SK-N-MC (cell line): ENCODE data around the gene LCN15.
"Not testable (repeated sequence)": the region's sequence is repeated elsewhere in the genome, so short reads cannot be mapped to it uniquely, and the experiment has no call there.

Source experiments
- DNase-seq: peaks from one replicate; pipeline ENCODE4 v3.0.0-alpha.2; 2011; ENCODE audit warnings: low read depth, low spot score
- H3K27ac ChIP-seq: fragments of 200-600 bp; sonication (generic); 2 replicates; pipeline ENCODE4 v1.5.1; 2016; ENCODE audit warnings: mixed run types
- H3K36me3 ChIP-seq: fragments of 200-600 bp; sonication (generic); 2 replicates; pipeline ENCODE4 v1.6.1; 2017; ENCODE audit warnings: antibody characterized with exemption, low read length, mixed read lengths; ENCODE audit not compliant: insufficient read depth
- H3K4me3 ChIP-seq: fragments of 200-600 bp; sonication (generic); 2 replicates; pipeline ENCODE4 v1.5.1; 2016
- H3K9ac ChIP-seq: fragments of 200-600 bp; sonication (generic); 2 replicates; pipeline ENCODE4 v1.8.0; 2017; ENCODE audit warnings: mixed run types, mixed read lengths; ENCODE audit not compliant: insufficient read length
- H3K9me3 ChIP-seq: fragments of 200-600 bp; sonication (generic); 2 replicates; pipeline ENCODE4 v1.6.1; 2017; ENCODE audit warnings: low read depth, mild to moderate bottlenecking, antibody characterized with exemption, low read length, moderate library complexity, mixed read lengths
- EZH2 ChIP-seq: fragments of 200-600 bp; sonication (generic); IDR thresholded peaks from one replicate; pipeline ENCODE4 v1.6.1; 2017; ENCODE audit warnings: antibody characterized with exemption
- FOXP2 ChIP-seq: optimal IDR thresholded peaks from 2 replicates; pipeline ENCODE3; 2011; ENCODE audit warnings: mild to moderate bottlenecking, moderate library complexity; ENCODE audit not compliant: insufficient read depth; ENCODE audit errors: extremely low read length, control extremely low read depth
- POLR2AphosphoS5 ChIP-seq: IDR thresholded peaks from 2 replicates; pipeline ENCODE4 v1.6.1; 2012; ENCODE audit warnings: mild to moderate bottlenecking, low read depth, low read length, borderline replicate concordance

Gene LCN15

DNA sequence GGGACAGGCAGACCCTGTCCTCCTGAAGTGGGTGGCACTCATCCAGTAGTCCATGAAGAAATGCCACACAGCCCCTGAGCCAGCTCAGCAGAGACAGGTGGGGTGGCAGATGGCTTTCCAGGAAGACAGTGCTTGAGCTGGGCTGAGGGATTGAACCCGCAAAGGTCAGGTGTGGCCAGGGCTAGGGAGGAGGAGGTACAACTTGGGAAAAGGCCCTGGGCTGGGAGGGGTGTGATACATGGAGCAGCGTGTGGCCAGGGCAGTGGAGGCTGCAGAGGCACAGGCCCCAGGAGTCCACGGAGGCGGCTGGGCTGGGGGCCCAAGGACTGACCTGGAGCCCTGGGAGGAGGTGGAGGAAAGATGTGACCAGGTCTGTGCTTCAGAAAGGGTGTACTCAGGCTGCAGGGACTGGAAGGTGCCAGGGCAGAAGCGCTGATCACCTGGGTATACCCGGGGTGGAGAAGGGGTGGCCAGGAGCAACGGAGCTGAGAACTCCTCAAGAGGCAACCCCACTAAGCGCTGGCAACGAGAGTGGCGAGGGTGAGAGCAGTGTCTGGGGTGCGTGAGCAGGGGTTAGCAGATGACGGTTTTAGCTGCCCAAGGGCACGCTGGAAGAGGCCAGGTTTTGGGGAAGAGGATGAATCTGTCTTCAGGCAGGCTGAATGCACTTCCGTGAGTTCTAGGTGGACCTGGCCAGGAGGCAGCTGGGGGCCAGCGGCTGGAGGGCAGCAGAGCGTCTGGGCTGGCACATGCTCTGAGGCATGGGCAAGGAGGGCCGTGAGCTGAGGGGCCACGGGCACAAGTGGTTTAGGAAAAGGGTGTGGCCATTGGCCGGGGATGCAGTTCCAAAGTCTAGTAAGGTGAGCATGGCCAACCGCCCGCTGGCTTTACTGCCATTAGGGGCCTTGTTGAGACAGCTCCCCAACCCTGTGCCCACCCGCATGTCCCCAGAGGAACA, 39.5 kb upstream of the LCN15 start:
- H3K9me3 ChIP-seq = no peaks in the 10 kb centered on the region
- no peaks in the 10 kb centered on the region for H3K36me3 ChIP-seq
- no peak overlapping the region for H3K4me3 ChIP-seq
- no peak for DNase-seq
- no peak overlapping the region for H3K27ac ChIP-seq
- H3K9ac ChIP-seq = no peak overlapping the region
- no peak for TF ChIP-seq EZH2
- TF ChIP-seq POLR2AphosphoS5 = no peak
- no peak for TF ChIP-seq FOXP2

DNA sequence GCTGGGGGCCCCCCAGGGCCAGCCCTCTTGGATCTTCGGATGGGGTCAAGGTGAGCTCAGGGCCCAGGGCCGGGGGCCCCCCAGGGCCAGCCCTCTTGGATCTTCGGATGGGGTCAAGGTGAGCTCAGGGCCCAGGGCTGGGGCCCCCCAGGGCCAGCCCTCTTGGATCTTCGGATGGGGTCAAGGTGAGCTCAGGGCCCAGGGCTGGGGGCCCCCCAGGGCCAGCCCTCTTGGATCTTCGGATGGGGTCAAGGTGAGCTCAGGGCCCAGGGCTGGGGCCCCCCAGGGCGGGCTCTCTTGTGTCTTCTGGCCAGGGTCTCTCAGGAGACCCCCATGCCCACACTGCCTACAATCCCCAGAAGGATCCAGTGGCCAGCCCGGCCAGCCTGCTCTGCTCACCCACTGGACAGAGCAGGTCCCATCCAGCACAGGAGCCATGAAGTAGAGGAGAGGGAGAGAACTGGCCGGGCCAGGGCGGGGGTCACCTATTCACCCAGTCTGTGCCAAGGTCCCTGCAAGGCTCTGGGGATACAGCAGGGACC, 38.8 kb upstream of the LCN15 start:
- H3K9ac ChIP-seq, H3K4me3 ChIP-seq, DNase-seq, H3K27ac ChIP-seq, H3K36me3 ChIP-seq, H3K9me3 ChIP-seq: not testable (repeated sequence)

DNA sequence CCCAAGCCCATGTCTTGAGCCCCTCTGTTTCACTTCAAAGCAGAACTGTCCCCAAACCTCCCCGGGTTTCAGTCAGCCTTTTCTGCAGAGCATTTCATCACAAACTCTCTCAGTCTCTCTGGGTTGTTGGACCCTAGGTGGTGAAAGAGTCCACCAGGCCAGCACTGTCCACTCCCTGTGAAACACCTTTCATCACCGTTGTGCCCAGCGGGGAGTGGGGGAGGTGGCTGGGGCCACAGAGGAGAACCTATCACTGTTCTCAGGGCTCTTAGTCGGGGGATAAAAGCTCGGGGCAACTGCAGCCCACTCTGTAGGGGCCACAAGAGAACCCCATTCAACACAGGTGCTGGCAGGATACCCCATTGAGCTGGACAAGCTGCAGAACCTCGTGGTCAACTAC, 38.0 kb upstream of the LCN15 start:
- H3K36me3 ChIP-seq = no peaks in the 10 kb centered on the region
- H3K9ac ChIP-seq = no peak overlapping the region
- DNase-seq = no peak
- H3K27ac ChIP-seq = no peak overlapping the region
- no peak overlapping the region for H3K4me3 ChIP-seq
- no peak for TF ChIP-seq FOXP2
- no peaks in the 10 kb centered on the region for H3K9me3 ChIP-seq

DNA sequence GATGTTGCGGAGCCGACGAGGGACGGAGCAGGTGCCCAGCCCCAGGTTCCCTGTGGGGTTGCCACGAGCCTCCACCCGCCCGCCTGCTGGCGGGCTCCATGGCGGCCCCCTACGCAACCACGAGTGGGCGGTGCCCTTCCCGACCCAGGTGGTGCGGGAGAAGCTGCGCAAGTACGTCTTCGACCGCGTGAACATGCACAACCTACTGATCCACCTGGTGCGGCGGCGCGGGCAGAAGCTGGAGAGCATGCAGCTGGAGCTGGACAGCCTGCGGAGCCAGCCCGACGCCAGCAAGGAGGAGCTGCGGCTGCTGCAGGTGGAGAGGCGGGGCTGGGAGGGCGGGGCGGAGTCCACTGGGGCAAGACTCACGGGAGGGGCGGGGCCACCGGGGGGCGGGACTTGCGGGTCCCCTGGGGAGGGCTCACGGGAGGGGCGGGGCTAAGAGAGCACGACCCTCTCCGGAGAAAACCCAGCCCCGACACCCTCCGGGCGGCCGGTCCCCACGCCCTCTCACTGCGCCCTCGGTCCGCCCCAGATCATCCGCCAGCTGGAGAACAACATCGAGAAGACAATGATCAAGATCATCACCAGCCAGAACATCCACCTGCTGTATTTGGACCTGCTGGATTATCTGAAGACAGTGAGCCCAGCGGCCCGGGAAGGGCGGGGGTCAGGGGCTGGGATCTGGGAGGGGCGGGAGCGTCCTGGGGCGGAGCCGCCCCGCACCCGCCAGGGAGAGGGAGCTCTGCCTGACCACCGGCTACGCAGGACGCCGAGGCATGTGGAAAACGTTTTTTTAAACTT, 35.7 kb upstream of the LCN15 start:
- Histone ChIP-seq H3K9me3 (no peaks in the 10 kb centered on the region), H3K4me3 (peak overlapping the region; percentile 79), H3K36me3 (no peaks in the 10 kb centered on the region), H3K9ac (no peak overlapping the region), H3K27ac (no peak overlapping the region)
- no peak for DNase-seq
- TF ChIP-seq EZH2 (no peak), POLR2AphosphoS5 (peak; percentile 59; the same call in 1 of the 2 replicates)

DNA sequence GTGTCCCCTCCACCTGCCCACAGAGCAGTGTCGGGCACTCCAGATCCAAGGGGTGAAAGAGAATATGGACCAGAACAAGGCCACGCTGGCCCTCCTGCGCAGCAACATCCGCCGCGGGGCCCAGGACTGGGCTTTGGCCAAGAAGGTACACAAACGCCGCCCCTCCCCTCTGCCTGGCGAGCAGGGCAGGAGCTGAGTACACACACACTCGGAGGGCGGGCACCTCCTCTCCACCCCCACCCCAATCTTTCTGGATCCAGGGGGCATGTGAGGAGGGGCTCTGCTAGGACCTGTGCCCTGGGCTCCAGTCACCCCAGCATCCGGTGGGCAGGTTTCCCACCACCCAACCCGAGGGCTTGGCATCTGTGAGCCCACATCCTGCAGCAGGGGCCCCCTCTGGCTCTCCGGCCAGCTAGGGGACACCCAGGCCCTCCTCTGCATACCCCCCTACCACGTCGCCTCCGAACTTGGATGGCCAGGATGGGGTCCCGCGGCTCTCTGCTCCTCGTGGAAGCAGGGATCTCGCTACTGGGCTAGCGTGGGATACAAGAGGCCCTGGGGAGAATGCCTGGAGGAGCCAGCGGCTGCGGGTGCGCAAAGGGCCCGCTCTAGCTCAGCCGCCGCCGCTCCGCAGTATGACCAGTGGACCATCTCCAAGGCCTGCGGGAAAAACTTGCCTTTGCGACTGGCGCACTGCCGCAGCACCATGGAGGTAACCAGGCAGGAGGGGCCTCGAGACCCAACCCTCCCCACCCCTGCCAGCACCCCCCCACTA, 34.9 kb upstream of the LCN15 start:
- TF ChIP-seq POLR2AphosphoS5 = no peak
- H3K27ac ChIP-seq = no peak overlapping the region
- H3K9ac ChIP-seq = peak overlapping the region; percentile 37
- no peak for DNase-seq
- H3K4me3 ChIP-seq = peak overlapping the region; percentile 79
- no peaks in the 10 kb centered on the region for H3K9me3 ChIP-seq
- no peaks in the 10 kb centered on the region for H3K36me3 ChIP-seq

DNA sequence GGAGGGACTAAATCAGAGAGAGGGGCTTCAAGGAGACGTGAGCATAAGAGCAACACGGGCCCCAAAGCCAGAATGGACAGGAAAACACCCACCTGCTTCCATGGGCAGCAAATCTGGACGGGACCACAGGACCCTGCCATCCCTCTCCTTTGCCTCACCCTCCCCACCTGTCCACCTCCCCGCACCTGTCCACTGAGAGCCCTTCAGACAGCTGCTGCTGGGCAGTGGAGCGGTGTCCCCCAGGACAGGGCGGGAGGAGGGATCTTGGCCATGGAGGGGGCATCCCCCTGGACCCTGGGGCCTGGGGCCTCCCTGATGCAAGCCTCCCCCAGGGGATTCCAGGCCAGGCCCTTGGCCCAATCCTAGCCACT, 34.4 kb upstream of the LCN15 start:
- TF ChIP-seq EZH2 (no peak), FOXP2 (no peak), POLR2AphosphoS5 (no peak)
- DNase-seq = no peak
- Histone ChIP-seq H3K27ac (no peak overlapping the region), H3K36me3 (no peaks in the 10 kb centered on the region), H3K4me3 (no peak overlapping the region), H3K9me3 (no peaks in the 10 kb centered on the region), H3K9ac (no peak overlapping the region)

DNA sequence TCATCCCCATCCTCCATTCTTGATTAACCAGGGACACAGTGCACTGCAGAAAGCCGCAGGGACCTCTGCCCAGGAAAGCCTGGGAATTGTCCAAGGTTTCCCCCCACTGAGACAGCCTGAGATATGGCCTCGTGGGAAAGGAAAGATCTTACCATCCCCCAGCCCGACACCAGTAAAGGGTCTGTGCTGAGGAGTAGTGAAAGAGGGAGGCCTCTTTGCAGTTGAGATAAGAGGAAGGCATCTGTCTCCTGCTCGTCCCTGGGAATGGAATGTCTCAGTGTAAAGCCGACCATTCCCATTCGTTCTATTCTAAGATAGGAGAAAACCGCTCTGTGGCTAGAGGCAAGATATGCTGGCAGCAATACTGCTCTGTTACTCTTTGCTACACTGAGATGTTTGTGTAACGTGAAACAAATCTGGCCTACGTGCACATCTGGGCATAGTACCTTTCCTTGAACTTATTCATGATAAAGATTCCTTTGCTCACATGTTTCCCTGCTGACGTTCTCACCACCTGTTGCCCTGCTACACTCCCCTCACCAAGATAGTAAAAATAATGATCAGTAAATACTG, 32.5 kb upstream of the LCN15 start:
- peak overlapping the region; percentile 14; the same call in 1 of the 2 replicates for H3K4me3 ChIP-seq
- H3K9ac ChIP-seq, H3K9me3 ChIP-seq, H3K36me3 ChIP-seq, DNase-seq: not testable (repeated sequence)
- H3K27ac ChIP-seq = peak overlapping the region; percentile 59; the same call in 1 of the 2 replicates

DNA sequence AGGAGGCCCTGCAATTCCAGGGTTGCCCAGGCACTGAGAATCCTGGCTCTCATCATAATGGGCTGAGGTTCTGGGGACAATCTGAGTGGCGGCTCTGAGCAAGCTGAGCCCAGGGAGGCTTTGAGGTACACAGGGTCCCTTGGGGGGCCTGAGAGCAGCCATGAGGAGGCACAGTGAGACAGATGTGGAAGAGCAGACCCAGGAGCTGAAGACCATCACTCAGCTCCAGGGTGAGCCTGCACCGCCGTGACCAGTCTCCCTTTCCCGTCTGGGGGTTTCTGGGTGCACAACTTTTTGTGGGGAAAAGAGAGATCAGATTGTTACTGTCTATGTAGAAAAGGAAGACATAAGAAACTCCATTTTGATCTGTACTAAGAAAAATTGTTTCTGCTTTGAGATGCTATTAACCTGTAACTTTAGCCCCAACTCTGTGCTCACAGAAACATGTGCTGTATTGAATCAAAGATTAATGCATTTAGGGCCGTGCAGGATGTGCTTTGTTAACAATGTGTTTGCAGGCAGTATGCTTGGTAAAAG, 32.0 kb upstream of the LCN15 start, which contains the start of gene CCDC183:
CCDC183 (plus strand) TSS at position 101 of the 537 bp plus-strand sequence; CDS start at position 161, 60 bp downstream.
- Histone ChIP-seq H3K9me3 (no peaks in the 10 kb centered on the region), H3K36me3 (no peaks in the 10 kb centered on the region), H3K27ac (peak within 1 kb of the TSS; percentile 59; the same call in 1 of the 2 replicates), H3K4me3 (peak within 1 kb of the TSS; percentile 14; the same call in 1 of the 2 replicates), H3K9ac (no peak within 1 kb of the TSS)
- no peak for DNase-seq
- no peak for TF ChIP-seq EZH2
- no peak for TF ChIP-seq FOXP2
- TF ChIP-seq POLR2AphosphoS5 = no peak
